HuH-7 (cell line): ENCODE measurements around the gene FBXO46.
"Not testable (repeated sequence)": the region's sequence is repeated elsewhere in the genome, so short reads cannot be mapped to it uniquely, and the experiment has no call there.

Experiments
- DNase-seq: peaks from one replicate; pipeline ENCODE4 v3.0.0; 2011; ENCODE audit warnings: low spot score

The FBXO46 gene

DNA sequence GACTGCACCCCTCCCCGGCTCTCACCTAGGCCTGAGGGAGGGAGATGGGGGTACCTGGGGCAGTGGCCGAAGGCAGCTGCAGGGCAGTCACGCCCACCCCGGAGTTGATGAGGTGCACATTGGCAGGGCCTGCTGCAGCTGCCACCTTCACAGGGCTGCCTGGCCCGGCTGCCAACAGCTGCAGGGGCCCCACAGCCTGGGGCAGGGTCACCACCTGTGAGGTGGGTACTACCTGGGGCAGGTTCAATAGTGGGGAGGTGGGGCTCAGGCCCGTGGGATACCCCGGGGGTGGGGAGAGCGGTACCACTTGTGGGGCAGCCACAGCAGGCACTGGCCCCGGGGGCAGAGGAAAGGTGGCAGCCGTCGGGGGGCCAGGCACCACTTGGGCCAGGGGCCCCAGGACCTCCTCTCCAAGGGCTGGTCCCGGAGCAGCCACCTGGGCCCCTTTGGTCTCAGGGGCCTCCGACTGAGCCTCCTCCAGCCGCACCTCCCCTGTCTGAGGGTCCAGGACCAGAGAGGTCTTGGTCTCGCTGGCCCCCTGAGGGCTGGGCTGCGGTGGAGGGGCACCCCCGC lies 35.7 kb upstream of the FBXO46 start:
- no peak for DNase-seq

DNA sequence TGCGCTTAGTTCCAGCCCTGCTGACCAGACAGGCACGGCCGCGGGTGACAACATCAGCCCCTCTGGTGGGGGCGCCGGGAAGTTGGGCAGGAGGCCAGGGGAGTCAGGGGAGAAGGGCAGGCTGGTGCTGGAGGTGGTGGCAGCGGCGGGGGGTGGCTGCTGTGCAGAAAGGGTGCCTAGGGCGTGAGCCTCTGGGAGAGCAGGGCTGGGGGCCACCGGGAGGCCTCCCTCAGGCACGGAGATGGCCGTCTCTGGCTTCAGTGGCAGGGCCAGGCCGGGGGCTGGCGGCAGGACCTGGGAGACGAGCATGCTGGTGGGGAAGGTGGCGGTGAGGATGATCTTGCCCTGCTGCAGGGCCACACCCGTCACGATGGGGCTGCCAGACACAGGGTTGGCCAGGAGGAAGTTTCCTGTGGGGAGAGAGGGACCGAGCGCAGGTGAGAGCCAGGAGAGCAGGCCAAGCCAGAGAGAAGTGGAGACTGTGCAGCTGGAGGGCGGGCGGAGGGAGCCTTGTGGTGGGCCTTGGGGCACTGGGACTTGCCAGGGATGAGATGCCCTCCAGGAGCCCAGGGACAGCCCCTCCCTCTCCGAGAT lies 35.1 kb upstream of the FBXO46 start:
- DNase-seq, result no peak

DNA sequence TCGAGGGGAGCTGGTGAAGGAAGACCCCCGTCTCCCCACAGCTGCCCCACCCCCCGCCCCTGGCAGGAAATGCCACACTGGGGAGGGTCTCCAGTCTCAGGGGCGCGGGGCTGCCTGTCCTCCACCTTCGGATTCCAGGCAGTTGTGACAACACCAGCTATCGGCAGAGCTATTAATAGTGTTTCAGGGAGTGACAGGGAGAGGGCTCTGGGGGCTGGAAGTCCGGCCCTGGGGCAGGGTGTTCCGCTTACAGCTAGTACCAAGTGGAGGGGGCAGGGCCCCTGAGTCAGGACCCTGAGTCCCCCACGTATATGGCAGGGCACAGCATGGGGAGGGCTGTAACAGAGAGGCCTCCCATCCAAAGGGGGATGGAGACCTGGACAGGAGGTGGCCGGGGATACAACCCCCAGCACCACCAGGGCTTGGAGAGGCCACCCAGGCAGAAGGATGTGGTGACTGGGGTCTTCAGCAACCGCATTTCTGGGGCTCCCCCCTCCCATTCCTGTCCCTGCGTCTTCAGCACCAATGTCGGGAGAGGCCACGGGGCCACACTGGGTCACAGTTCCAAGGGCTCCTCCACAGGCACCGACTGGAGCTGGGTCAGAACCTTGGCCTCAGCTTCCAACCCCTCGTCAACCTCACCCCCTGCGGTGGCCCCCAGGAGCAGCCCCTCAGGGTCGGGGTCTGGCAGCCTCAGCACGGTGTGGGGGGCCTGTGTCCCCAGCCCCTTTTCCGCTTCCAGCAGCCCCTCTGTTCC lies 34.4 kb upstream of the FBXO46 start:
- DNase-seq, result no peak

DNA sequence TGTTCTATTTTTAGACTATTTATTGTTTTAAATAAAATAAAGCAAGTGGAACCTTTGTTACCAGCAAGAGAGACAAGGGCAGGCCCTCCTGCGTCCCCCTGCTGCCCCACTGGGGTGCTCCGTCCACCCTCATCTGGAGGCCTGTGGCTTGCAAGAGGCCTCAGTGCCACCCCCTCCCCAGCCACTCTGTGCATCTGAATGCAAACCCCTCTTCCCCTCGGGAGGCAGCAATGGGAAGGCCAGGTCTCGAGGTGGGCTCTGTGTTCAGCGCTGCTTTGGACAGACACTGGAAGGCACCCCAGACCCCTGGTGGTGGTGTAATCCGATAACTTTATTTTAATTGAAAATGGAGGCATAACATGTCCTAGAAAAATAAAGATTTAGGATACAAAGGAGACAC lies 33.8 kb upstream of the FBXO46 start:
- no peak for DNase-seq

DNA sequence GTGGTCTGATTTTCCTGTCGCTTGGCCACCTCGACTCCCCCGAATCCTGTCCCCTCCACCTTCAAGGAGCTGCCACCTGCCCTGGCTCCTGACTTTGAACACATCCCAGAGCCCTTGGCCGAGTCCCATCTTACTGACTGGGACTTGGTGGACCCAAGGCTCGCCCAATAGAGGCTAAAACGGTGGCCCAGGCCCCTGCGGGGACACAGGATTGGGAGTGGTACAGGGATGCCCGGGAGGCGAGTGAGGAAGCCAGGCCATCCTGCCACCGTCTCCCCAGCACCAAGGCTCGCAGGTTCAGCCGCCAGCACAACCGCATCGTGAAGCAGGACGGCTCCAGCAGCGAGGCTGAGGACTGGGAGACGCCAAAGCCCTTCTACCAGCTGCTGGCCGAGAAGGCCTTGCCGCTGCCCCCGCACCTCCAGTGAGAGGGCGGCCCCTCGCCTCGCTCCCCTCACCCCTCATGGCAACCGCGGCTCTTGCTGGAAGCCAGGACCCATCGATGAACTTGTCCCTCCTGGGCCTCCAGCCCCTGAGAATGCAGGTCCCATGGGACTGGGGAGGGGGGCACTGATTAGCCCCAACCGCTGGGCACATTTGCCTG lies 33.1 kb upstream of the FBXO46 start:
- no peak for DNase-seq

DNA sequence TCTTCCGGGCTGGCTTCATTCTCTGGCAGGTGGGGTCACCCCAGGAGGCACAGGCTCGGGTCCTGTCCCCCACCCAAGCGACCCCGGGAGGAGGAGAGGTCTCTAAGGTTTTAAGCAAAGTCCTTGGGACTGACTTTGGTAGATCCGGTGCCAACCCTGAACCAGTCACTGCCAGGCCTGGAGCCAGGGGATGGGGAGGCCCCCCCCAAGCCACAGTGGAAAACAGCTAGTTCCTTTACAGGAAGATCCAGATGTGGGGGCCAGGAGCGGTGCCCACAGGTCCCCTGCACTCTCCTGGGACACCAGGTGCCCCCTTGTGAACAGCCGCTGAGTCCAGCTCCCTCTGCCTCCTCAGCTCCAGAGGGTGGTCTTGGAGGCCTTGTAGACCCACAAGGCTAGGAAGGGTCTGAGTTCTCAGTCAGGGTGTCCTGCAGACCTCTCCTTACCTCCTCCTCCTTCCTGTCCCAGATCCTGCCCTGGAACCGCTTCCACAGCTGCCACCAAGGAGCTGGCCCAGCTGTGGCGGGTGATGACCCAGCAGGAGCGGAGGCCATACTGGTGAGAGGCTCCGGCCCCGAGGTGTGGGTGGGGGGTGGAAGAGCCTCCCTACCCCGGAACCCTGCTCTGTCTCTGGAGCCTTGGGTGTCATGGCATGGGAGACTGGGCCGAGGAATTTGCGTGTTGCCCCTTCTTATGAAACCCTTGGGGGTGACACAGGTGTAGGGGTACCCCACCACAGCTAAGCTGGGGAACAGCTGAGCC lies 32.4 kb upstream of the FBXO46 start:
- no peak for DNase-seq

DNA sequence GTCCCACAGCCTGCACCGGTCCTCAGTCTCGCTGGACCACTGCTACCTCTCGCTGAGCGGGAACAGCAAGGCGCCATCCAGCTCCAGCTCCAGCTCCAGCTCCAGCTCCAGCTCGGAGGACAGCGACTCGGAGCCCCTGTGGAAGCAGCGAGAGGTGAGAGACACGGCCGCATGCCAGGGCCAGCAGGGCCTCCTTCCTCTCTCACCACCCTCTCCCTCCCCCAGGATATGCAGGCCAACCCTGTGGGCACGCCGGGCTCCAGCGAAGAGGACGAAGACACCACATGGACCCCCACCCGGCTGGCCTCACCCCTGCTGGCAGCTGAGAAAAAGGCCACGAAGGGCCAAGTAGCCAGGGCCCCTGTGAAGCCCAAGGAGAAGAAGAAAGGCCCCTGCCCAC lies 31.0 kb upstream of the FBXO46 start:
- DNase-seq, result no peak

DNA sequence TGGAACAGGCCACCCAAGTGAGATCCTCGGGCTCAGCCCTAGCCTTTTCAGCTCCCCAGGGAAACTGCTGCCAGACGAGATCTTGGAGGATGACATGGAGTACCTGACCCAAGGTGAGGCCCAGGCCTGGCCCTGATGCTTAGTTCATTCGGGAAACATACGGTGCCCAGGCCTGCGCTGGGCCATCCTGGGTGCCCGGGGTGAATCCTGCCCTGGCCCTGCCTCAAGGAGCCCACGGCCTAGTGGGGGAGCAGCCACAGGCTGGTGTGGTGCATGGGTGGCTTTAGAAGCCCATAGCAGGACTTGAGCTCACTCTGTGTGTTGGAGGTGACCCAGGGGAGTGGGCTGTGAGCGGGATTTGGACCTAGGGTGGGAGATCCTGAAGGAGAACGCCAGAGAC lies 28.2 kb upstream of the FBXO46 start:
- no peak for DNase-seq

DNA sequence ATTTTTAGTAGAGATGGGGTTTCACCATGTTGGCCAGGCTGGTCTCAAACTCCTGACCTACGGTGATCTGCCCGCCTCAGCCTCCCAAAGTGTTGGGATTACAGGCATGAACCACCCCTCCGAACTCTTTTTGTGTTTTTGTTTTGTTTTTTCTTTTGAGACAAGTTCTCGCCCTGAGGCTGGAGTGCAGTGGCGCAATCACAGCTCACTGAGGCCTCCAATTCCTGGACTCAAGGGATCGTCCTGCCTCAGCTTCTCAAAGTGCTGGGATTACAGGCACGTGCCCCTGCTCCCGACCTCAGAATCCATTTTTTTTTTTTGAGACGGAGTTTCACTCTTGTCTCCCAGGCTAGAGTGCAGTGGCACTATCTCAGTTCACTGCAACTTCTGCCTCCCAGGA lies 27.0 kb upstream of the FBXO46 start:
- no peak for DNase-seq

DNA sequence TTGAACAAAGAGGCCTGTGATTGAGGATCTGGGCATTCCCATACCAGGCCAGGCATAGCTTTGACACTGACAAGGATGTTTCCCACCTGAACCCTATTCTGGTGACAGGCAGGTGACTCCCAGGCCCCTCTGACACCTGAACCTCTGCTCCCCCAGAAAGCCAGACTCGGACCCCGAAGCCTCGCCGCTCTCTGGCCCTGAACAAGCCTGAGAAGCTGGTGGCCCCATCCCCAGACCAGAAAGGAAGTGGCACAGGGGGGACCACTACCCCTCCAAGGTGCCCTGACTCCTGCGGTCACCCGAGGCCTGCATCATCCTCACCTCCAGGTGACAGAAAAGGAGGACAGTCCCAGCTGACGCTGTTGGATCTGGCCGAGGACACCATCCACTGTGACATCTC lies 23.6 kb upstream of the FBXO46 start:
- no peak for DNase-seq

DNA sequence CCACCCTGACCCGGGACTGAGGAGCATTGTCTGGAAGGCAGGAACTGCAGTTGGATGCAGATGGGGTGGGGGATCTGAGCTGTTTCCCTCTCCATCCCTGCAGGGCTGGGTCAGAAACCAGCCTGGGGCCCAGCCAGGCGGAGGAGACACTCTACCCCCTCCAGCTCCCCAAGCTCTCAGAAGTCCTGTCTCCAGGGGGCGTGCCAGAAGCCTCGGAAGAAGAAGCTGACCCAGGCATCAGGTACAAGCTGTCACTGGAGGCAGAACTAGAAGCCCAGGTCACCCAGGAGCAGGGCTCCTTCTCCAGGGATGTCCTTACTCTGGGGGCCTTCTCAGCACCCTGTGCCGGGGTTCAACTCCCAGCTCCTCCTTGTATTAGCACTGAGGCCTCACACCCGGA lies 22.9 kb upstream of the FBXO46 start:
- no peak for DNase-seq

DNA sequence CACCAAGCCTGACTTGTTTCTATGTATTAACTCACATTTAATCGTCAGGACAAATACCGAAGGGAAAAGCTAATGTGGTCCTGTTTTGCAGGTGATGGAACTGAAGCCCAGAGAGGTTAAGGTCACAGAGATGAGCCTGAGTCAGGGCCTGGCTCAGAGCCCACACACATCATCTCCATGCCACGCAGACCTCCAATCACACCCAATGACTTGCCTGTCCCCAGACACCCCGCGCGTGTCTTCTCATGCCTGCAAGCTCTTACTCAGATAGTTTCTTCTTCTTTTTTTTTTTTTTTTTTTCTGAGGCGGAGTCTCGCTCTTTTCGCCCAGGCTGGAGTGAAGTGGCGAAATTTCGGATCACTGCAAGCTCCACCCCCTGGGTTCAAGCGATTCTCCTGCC lies 21.9 kb upstream of the FBXO46 start:
- no peak for DNase-seq

DNA sequence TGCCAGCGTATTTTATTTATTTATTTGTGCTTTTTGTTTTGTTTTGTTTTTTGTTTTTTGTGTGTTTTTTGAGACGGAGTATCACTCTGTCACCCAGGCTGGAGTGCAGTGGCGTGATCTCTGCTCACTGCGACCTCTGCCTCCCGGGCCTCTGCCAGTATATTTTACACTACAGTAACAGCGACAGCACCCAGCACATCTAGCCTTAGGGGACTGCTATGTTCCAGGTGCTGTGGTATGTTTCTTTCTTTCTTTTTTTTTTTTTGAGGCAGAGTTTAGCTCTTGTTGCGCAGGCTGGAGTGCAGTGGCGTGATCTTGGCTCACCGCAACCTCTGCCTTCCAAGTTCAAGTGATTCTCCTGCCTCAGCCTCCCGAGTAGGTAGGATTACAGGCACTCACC lies 20.8 kb upstream of the FBXO46 start:
- DNase-seq, result not testable (repeated sequence)

DNA sequence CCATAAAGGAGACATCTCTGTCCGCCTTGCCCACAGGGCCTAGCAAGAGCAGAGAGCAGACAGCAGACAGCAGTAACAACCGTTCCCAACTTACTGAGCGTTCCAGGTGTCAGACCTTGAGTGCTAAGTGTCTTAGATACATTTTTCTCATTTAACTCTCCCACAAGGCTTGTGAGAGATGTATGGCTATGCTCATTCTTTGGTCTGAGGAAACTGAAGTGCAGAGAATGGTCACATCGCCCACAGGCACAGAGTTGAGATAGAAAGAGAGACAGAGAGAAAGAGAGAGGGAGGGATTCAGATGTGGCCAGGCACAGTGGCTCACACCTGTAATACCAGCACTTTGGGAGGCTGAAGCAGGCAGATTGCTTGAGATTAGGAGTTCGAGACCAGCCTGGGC lies 16.8 kb upstream of the FBXO46 start:
- no peak for DNase-seq

DNA sequence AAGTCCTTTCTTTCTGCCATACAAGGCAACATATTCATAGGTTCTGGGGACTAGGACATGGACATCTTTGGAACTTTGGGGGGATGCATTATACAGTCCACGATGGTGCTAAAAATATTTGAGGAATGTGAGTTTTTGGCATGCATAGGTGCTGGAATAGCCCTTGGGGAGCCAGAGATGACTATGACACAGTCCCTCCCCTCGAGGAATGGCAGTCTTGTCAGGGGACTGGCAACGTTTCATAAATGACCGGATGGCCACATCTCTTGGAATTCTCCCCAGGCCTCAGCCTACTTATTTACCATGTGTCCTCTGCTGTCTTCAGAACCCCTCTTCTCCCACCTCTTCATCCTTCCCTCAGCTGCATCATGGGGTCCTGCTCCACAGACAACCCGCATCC lies 16.2 kb upstream of the FBXO46 start:
- no peak for DNase-seq

DNA sequence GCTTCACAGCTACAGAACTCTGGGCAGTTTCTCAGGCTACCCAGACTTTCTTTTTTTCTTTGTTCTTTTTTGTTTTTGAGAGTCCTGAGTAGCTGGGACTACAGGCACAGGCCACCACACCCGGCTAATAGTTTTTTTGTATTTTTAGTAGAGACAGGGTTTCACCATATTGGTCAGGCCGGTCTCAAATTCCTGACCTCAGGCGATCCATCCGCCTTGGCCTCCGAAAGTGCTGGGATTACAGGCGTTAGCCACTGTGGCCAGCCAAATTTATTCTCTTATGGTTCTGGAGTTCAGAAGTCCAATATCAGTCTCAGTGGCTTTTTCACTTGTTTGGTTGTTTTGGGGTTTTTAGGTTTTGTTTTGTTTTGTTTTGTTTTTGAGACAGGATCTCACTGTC lies 14.9 kb upstream of the FBXO46 start:
- no peak for DNase-seq

DNA sequence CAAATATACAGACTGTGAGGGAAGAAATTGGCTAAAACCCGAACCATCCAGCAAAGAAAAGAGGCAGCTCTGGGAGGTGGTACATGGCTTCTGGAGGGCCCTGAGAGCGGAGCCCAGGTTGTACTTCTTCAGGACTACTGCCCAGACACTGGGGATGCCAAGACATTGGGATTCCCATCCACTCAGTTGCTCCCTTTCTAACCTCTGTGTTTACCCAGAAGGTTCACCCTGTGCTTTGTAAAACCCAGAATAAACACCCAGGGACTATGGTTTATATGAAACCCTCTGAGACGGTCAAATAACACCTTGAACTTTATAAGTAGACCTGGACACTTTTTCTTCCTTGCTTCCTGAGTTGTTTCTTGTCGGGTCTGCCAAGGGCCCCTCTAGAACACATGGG lies 12.3 kb upstream of the FBXO46 start:
- DNase-seq, result no peak

DNA sequence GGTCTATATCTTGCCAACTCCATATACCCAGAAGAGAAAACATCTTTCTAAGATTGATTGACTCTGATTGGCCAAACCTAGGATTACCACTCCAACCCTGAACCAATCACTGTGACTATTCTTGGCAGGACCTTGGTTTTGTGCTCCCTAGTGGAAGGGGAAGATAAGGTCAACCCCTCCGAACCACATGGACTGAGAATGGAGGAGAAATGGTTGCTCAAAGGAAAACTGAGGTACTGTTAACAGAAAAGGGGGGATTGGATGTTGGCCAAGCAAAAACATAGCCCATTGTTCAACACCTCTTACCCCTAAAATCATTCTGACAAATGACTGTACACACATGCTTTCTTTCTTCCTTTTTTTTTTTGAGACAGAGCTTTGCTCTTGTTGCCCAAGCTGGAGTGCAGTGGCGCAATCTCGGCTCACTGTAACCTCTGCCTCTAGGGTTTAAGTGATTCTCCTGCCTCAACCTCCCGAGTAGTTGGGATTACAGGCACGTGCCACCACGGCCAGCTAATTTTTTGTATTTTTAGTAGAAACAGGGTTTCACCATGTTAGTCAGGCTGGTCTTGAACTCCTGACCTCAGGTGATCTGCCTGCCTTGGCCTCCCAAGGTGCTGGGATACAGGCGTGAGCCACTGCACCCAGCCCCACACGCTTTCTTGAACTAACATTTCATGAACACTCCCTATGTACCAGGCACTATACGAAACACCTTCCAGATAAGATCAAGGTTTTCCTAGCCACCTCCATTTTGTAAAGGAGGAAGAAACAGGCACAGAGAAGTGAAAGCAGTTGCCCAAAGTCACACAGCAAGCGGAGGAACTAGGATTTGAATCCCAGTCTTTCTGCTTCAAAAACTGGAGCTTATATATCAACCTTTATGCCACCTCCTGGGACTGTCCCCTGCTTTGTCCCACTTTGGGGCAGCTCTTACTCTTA lies 9.1 kb upstream of the FBXO46 start:
- no peak for DNase-seq

DNA sequence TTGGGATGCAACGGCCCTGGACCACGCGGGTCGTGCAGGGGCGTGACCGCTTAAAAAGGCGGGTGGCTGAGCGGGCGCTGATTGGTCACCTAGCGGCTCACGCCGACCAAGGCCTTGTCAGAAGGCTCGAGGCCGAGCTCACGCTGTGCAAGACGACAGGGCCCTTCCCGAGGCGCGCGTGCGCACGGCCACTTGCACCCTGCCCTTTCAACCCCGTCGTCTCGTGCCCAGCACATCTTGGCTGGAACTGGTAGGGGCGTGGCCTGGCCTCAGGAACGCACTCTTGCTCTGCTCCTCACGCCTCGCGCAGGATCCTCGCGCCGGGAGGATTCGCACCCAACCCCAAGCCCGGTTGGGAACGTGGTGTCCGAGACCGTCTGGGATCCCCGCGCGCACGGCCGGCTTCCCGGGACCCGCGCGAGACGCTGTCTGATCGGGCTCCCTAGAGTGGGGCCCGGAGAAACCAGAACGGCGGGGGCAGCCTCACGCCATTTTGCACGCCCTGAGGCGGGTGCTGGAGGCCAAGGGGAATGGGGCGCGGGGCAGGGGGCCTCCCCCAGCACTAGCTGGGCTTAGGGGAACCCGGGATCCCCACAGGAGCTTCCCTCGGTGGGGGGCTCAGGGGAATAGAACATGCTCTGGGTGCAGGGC lies 2.6 kb upstream of the FBXO46 start, which contains the start of gene MEIOSIN:
Gene MEIOSIN (plus strand): TSS at position 280 of the 651 bp plus-strand sequence. CDS start 1,938 bp downstream, outside the sequence.
- DNase-seq, result no peak

DNA sequence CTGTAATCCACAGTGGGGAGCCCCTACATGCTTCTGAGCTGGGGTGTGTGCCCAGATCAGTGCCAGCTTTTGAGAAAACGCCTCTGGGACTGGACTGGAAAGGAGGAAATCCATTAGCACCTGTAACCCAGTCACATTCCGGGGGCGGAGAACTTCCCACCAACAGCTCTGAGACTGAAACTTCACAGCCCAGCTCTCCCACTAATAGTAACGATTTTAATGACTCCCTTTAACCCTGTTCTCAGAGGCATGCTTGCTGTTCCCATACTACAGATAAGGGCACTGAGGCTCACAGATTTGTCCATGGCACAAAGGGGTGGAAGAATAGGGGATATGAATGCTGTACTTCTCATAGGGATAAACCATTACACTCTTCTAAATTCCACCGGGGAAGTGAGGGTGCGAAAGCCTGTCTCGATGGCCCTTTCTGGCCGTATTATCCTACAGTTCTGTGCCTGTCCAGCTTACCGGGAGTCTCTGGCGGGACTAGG lies 851 bp downstream of the FBXO46 start:
- DNase-seq, result no peak

DNA sequence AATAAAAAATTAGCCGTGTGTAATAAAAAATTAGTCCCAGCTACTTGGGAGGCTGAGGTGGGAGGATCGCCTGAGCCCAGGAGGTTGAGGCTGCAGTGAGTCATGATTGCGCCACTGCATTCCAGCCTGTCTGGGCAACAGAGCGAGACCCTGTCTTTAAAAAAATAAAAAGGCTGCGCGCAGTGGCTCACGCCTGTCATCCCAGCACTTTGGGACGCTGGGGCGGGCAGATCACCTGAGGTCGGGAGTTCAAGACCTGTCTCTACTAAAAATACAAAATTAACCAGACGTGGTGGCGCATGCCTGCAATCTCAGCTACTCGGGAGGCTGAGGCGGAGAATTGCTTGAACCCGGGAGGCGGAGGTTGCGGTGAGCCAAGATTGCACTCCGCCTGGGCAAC lies 2.0 kb downstream of the FBXO46 start:
- not testable (repeated sequence) for DNase-seq
